GM12875 (cell line): ENCODE results near the gene GRID2.

Experiments used
- H3K4me3 ChIP-seq: one replicate; pipeline ENCODE4 v1.5.1; 2011; ENCODE audit warnings: low read depth, low read length, control low read depth
- CTCF ChIP-seq: IDR thresholded peaks from 2 replicates; pipeline ENCODE4 v1.5.1; 2011; ENCODE audit warnings: low read depth, mild to moderate bottlenecking, control low read depth, inconsistent platforms, low read length, moderate library complexity, borderline replicate concordance; ENCODE audit not compliant: insufficient read depth

Gene GRID2

GRCh38 chr4:93384887-93385286 lies 1081.1 kb downstream of the GRID2 start:
- H3K4me3 ChIP-seq: no peak overlapping the region

GRCh38 chr4:93394545-93395081 lies 1090.8 kb downstream of the GRID2 start:
- no peak overlapping the region for H3K4me3 ChIP-seq
- no peak for TF ChIP-seq CTCF

More at GRCh38 chr4:93384887-93385286, 1081.1 kb downstream of the GRID2 start:
- no peak for TF ChIP-seq CTCF

- H3K4me3 ChIP-seq: no peak overlapping the region
- no peak for TF ChIP-seq CTCF
Measured at GRCh38 chr4:93396272-93396671, 1092.5 kb downstream of the GRID2 start.

- no peak for TF ChIP-seq CTCF
- no peak overlapping the region for H3K4me3 ChIP-seq
Measured at GRCh38 chr4:93403571-93403970, 1099.8 kb downstream of the GRID2 start.

- no peak overlapping the region for H3K4me3 ChIP-seq
- no peak for TF ChIP-seq CTCF
Measured at GRCh38 chr4:93407493-93408275, 1103.9 kb downstream of the GRID2 start.

- no peak overlapping the region for H3K4me3 ChIP-seq
- TF ChIP-seq CTCF: no peak
Measured at GRCh38 chr4:93409035-93409434, 1105.3 kb downstream of the GRID2 start.

- no peak for TF ChIP-seq CTCF
- no peak overlapping the region for H3K4me3 ChIP-seq
Measured at GRCh38 chr4:93414041-93414550, 1110.3 kb downstream of the GRID2 start.
